ENCODE measurements around the gene NME4. TPM values are rescaled to one million over a fixed set of nuclear protein-coding genes. Genes with fewer than 3 reads are reported as not detected.

The NME4 gene
- total RNA-seq, 4 donors from 2014 or later, result 114 to 158 (median 124) TPM

- Histone ChIP-seq H3K4me1 (peaks cover 14 to 26% (median 23%) of the 10 kb centered on the region in 4 donors), H3K36me3 (peaks cover 44 to 76% (median 72%) of the 10 kb centered on the region in 4 donors), H3K4me3 (peak within 1 kb of the TSS; percentile 56 to 62 (median 60)), H3K9me3 (no peaks in the 10 kb centered on the region), H3K27ac (replicated peaks in 1 of 4) (peak within 1 kb of the TSS; percentile 68 to 84 (median 73)), H3K27me3 (no peaks in the 10 kb centered on the region)
- TF ChIP-seq CTCF (IDR thresholded peaks at IDR 0.05) (no peak), EP300 (IDR thresholded peaks at IDR 0.05) (no peak), POLR2AphosphoS5 (IDR thresholded peaks at IDR 0.05) (peak; percentile 60 to 82)
- peak; percentile 98 for DNase-seq (ENCODE audit: extremely low spot score)
- 0% methylated on average over 18 of the region's 30 CpGs for WGBS
- intact Hi-C loops (cut with DNase I), result loop anchor here (1.0 kb wide), 1 partner anchor 17 kb away; no protein-coding TSS in a partner anchor
These were observed 26.6 kb upstream of the NME4 start, which contains the start of gene MRPL28 for GRCh38 chr16:370443-370842. TSS of gene MRPL28 (minus strand) at chr16:370538. CDS start at chr16:370218, 320 bp downstream.

DNA sequence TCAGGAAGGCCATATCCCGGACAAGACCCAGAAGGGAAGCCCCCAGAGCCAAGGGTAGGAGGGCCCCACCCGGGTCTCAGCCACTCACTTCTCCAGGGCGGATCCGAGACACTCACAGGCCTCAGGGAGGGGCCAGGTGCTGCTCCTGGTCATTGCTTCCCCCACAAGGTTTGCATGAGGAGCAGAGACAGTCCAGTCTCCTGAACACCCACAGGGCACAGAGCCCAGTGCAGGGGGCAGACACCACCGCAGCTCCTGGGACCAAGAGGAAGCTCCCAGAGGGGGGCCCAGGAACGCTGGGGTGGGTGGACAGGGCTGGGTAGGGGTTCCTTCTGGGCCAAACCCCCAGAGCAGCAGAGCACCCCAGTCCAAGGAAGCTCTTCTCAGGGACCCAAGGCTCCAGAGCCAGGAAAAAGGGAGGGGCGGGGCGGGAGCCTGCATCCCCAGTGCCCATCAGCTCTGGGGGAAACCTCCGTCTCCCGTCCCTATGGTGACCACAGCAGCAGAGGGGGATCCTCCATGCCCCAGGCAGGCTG is 26.0 kb upstream of the NME4 start:
- Histone ChIP-seq H3K27me3 (no peaks in the 10 kb centered on the region), H3K4me3 (peak overlapping the region in 3 of 4 donors; percentile 56 to 62 (median 57)), H3K36me3 (peaks cover 48 to 83% (median 77%) of the 10 kb centered on the region in 4 donors), H3K4me1 (peaks cover 14 to 26% (median 23%) of the 10 kb centered on the region in 4 donors), H3K9me3 (no peaks in the 10 kb centered on the region), H3K27ac (replicated peaks in 1 of 4) (peak overlapping the region; percentile 68 to 84 (median 73))
- no peak for DNase-seq (ENCODE audit: extremely low spot score)
- intact Hi-C loops (cut with DNase I), result loop anchor here (1.0 kb wide), 1 partner anchor 18 kb away; no protein-coding TSS in a partner anchor
- TF ChIP-seq POLR2A (IDR thresholded peaks at IDR 0.05; ENCODE audit: low read depth) (no peak), EP300 (IDR thresholded peaks at IDR 0.05) (no peak), CTCF (IDR thresholded peaks at IDR 0.05) (no peak)
- WGBS, result 52% methylated on average over 8 of the region's 10 CpGs

GRCh38 chr16:371515-372301 is 25.3 kb upstream of the NME4 start:
- peaks cover 14 to 26% (median 23%) of the 10 kb centered on the region in 4 donors for H3K4me1 ChIP-seq
- 90% methylated on average over 16 of the region's 31 CpGs for WGBS
- H3K9me3 ChIP-seq, result no peaks in the 10 kb centered on the region
- TF ChIP-seq POLR2A (IDR thresholded peaks at IDR 0.05; ENCODE audit: low read depth), result no peak
- no peak for TF ChIP-seq POLR2AphosphoS5 (IDR thresholded peaks at IDR 0.05)
- no peak for TF ChIP-seq CTCF (IDR thresholded peaks at IDR 0.05)
- TF ChIP-seq EP300 (IDR thresholded peaks at IDR 0.05), result no peak
- no peaks in the 10 kb centered on the region for H3K27me3 ChIP-seq
- H3K36me3 ChIP-seq, result peaks cover 49 to 84% (median 78%) of the 10 kb centered on the region in 4 donors
- H3K27ac ChIP-seq (replicated peaks in 1 of 4), result peak overlapping the region in 3 of 4 donors; percentile 68 to 84 (median 73)
- intact Hi-C loops (cut with DNase I), result no loop called here
- H3K4me3 ChIP-seq, result no peak overlapping the region
- DNase-seq (ENCODE audit: extremely low spot score), result no peak

- TF ChIP-seq CTCF (IDR thresholded peaks at IDR 0.05), result no peak
- peaks cover 48 to 84% (median 78%) of the 10 kb centered on the region in 4 donors for H3K36me3 ChIP-seq
- intact Hi-C loops (cut with DNase I), result no loop called here
- 90% methylated on average over 18 of the region's 19 CpGs for WGBS
- peaks cover 14 to 26% (median 23%) of the 10 kb centered on the region in 4 donors for H3K4me1 ChIP-seq
- no peak overlapping the region for H3K27ac ChIP-seq (replicated peaks in 1 of 4)
- no peak overlapping the region for H3K4me3 ChIP-seq
- DNase-seq (ENCODE audit: extremely low spot score), result no peak
- H3K9me3 ChIP-seq, result no peaks in the 10 kb centered on the region
- H3K27me3 ChIP-seq, result no peaks in the 10 kb centered on the region
These were observed 24.6 kb upstream of the NME4 start for GRCh38 chr16:372302-372983.

Data from esophagus muscularis mucosa (tissue), 4 donors.